Muscle layer of colon (tissue), 2 donors: ENCODE results near the gene ARHGAP23.

ENCODE experiments used
- H3K27ac ChIP-seq: one replicate; pipeline ENCODE4 v1.7.0; 2013; ENCODE audit warnings: low read depth, mild to moderate bottlenecking, low read length, moderate library complexity
- H3K27me3 ChIP-seq, 2 donors: one replicate each; pipeline ENCODE4 v1.7.0; 2013; ENCODE audit warnings: low read length in 2 of 2, mild to moderate bottlenecking in 2 of 2; ENCODE audit not compliant: insufficient read depth in 2 of 2, control insufficient read depth in 1 of 2
- H3K36me3 ChIP-seq: one replicate; pipeline ENCODE4 v1.7.0; 2013; ENCODE audit warnings: mild to moderate bottlenecking, low read length; ENCODE audit not compliant: insufficient read depth
- H3K4me1 ChIP-seq: one replicate; pipeline ENCODE4 v1.7.0; 2013; ENCODE audit warnings: mild to moderate bottlenecking, low read length; ENCODE audit not compliant: insufficient read depth
- H3K4me3 ChIP-seq, 2 donors: one replicate each; pipeline ENCODE4 v1.7.0; 2013; ENCODE audit warnings: low read length in 2 of 2, low read depth in 1 of 2, mild to moderate bottlenecking in 1 of 2, moderate library complexity in 1 of 2
- H3K9ac ChIP-seq: one replicate; pipeline ENCODE4 v1.7.0; 2013; ENCODE audit warnings: low read length
- H3K9me3 ChIP-seq: one replicate; pipeline ENCODE4 v1.7.0; 2013; ENCODE audit warnings: mild to moderate bottlenecking, low read length
- donor health status: abdominal sarcoma.
- donor health status: Adenocarcinoma of cecum.

The ARHGAP23 gene

GRCh38 chr17:38410201-38410600, 18.1 kb upstream of the ARHGAP23 start:
- no peak overlapping the region for H3K4me3 ChIP-seq
- no peak overlapping the region for H3K27ac ChIP-seq
- no peaks in the 10 kb centered on the region for H3K36me3 ChIP-seq
- H3K9ac ChIP-seq = no peak overlapping the region
- peaks cover 5% of the 10 kb centered on the region for H3K4me1 ChIP-seq
- H3K9me3 ChIP-seq = no peaks in the 10 kb centered on the region
- H3K27me3 ChIP-seq = no peaks in the 10 kb centered on the region

GRCh38 chr17:38415250-38416194, 12.7 kb upstream of the ARHGAP23 start:
- Histone ChIP-seq H3K27me3 (peaks cover 0 to 5% of the 10 kb centered on the region in 2 donors), H3K36me3 (no peaks in the 10 kb centered on the region), H3K9me3 (no peaks in the 10 kb centered on the region), H3K27ac (no peak overlapping the region), H3K9ac (no peak overlapping the region), H3K4me1 (peaks cover 21% of the 10 kb centered on the region), H3K4me3 (no peak overlapping the region)

DNA sequence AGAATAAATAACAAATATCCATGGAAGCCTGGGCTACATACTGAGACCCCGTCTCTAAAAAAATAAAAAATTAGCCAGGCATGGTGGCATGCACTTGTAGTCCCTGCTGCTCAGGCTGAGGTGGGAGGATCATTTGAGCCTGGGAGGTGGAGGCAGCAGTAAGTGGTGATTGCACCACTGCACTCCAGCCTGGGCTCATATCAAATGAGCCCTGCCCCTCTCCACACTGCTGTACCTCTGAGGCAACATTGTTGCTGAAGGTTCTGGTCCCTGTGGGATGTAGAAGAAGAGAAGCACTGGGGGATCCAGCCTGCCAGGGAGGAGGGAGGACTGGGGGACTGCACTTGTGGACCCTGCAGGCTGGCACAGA, 11.4 kb upstream of the ARHGAP23 start:
- Histone ChIP-seq H3K27me3 (peaks cover 0 to 5% of the 10 kb centered on the region in 2 donors), H3K27ac (no peak overlapping the region), H3K36me3 (no peaks in the 10 kb centered on the region), H3K9me3 (no peaks in the 10 kb centered on the region), H3K4me3 (no peak overlapping the region), H3K9ac (no peak overlapping the region), H3K4me1 (peaks cover 34% of the 10 kb centered on the region)

DNA sequence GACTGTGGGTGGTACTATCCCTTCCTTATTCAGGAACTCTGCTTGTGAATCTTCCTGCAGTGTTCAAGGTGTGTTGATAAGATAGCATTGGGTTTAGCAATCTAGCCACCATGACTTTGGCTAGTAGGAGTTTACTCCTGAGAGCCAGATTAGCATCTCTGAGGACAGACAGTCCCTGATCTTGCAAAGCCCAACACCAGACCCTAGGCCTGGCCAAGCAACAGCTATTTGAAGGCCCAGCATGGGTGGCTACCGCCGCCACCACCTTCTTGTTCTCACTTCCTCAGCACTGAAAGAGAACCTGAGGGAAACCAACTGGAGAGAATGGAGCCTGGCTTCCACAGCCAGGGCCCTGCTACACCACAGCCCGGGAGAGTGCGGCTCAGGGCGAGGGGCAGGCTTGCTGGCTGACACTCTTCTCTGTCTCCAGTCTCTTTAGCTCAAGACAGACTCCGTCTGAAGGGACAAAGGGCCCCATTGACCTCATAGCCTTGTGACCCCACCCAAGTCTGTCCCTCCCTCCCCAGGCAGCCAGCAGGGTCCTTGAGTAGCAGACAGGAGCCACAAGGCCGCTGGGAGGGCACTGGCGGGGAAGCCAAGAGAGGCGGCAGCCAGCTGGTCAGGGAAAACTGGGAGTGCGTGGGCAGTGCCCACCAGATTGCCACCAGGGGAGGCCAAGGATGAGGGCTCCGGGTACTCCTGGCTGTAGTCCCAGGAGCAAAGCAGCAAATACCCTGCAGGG, 10.9 kb upstream of the ARHGAP23 start:
- Histone ChIP-seq H3K9ac (no peak overlapping the region), H3K9me3 (no peaks in the 10 kb centered on the region), H3K4me1 (peaks cover 39% of the 10 kb centered on the region), H3K36me3 (no peaks in the 10 kb centered on the region), H3K4me3 (no peak overlapping the region), H3K27me3 (peaks cover 0 to 5% of the 10 kb centered on the region in 2 donors), H3K27ac (no peak overlapping the region)

GRCh38 chr17:38418062-38418692, 10.1 kb upstream of the ARHGAP23 start:
- no peaks in the 10 kb centered on the region for H3K36me3 ChIP-seq
- no peak overlapping the region for H3K27ac ChIP-seq
- peaks cover 47% of the 10 kb centered on the region for H3K4me1 ChIP-seq
- H3K4me3 ChIP-seq = no peak overlapping the region
- no peaks in the 10 kb centered on the region for H3K9me3 ChIP-seq
- H3K9ac ChIP-seq = no peak overlapping the region
- H3K27me3 ChIP-seq = peaks cover 0 to 5% of the 10 kb centered on the region in 2 donors

- no peak overlapping the region for H3K27ac ChIP-seq
- peaks cover 48% of the 10 kb centered on the region for H3K4me1 ChIP-seq
- no peak overlapping the region for H3K9ac ChIP-seq
- H3K27me3 ChIP-seq = peaks cover 0 to 5% of the 10 kb centered on the region in 2 donors
- peak overlapping the region in 1 of 2 donors; percentile 42 for H3K4me3 ChIP-seq
- H3K9me3 ChIP-seq = no peaks in the 10 kb centered on the region
- no peaks in the 10 kb centered on the region for H3K36me3 ChIP-seq
These were observed 9.4 kb upstream of the ARHGAP23 start for GRCh38 chr17:38418693-38419507.

DNA sequence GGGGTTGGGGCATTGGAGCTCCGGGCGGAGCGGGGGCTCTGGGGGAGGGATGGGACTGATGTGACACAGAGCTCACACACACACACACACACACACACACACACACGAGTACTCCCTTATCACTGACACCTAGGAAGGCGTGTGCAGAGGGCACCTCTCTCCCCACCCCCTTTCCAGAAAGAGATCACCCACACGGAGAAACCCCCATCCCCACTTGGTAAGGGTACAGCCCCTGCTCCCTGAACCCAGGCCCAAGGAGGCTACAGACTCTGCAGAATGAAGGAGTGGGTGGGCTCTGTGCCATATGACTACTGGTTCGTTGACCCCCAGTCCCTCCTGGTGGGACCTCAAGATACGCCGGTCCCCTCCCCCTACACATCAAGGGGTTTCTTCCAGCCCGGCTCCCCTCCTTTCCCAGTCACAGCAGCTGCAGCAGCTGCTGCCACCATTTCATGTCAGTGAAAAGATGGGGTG, 8.7 kb upstream of the ARHGAP23 start:
- H3K9me3 ChIP-seq = no peaks in the 10 kb centered on the region
- peak overlapping the region in 1 of 2 donors; percentile 42 for H3K4me3 ChIP-seq
- H3K27me3 ChIP-seq = peaks cover 0 to 5% of the 10 kb centered on the region in 2 donors
- no peak overlapping the region for H3K27ac ChIP-seq
- no peak overlapping the region for H3K9ac ChIP-seq
- no peaks in the 10 kb centered on the region for H3K36me3 ChIP-seq
- peaks cover 48% of the 10 kb centered on the region for H3K4me1 ChIP-seq

DNA sequence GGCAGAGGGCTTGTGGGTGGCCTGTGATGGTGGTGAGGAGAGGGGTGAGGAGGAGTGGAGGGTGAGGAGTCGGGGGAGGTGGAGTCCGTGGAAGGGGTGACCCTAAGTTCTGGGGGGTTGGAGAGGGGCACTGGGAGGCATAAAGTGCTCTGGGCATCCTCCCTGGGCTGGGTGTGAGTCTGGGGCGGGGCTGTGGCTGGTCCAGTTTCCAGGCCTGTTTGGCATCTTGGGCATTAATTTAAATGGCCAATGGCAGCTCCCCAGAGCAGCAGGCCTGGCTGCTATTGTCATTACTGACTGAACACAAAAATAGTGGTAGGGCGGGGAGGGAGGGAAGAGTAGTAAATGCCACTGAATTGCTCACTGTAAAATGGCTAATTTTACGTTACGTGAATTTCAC, 7.7 kb upstream of the ARHGAP23 start:
- peak overlapping the region; percentile 64 for H3K27ac ChIP-seq
- no peaks in the 10 kb centered on the region for H3K36me3 ChIP-seq
- H3K9me3 ChIP-seq = no peaks in the 10 kb centered on the region
- no peak overlapping the region for H3K4me3 ChIP-seq
- peaks cover 0 to 5% of the 10 kb centered on the region in 2 donors for H3K27me3 ChIP-seq
- no peak overlapping the region for H3K9ac ChIP-seq
- peaks cover 43% of the 10 kb centered on the region for H3K4me1 ChIP-seq

DNA sequence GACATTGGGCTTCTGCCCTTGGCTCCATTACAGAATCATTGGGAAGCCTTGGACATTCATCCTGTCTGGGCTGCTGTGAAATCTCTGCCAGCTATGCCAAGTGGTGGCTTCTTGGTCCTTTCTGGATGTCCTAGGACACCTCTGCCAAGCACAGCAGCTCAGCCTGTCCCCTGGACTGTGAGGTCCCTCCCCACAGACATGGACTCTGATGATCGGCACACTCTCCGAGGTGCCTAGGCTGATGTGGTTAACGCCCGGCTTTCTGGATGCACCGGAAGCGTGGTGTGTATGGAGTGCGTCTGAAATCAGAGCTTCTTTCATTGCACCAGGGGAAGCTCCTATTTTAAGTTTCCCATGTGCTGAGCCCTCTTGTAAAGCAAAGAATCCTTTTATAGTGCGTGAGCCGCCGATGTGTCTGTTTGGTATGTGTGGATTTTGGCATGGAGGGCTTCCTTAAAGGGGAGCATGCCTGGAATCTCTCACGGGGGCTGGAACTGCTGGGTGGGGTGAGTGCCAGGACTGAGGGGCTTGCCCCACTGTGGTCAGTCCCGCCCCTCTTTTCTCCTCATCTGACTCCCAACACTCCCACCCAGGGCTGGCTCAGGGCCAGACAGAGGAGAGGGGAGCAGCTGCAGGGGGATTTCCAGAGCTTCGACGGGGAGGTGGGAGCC, 7.0 kb upstream of the ARHGAP23 start:
- Histone ChIP-seq H3K27me3 (peaks cover 0 to 5% of the 10 kb centered on the region in 2 donors), H3K27ac (peak overlapping the region; percentile 64), H3K36me3 (no peaks in the 10 kb centered on the region), H3K9me3 (no peaks in the 10 kb centered on the region), H3K4me1 (peaks cover 43% of the 10 kb centered on the region), H3K4me3 (peak overlapping the region in 1 of 2 donors; percentile 15), H3K9ac (peak overlapping the region; percentile 31)
